Measurements from ENCODE around the gene CDCA5.
"Not testable (repeated sequence)": the region's sequence is repeated elsewhere in the genome, so short reads cannot be mapped to it uniquely, and the experiment has no call there.

CDCA5 gene

GRCh38 chr11:65125197-65126056 is 41.6 kb upstream of the CDCA5 start:
- Histone ChIP-seq H3K27me3 (ENCODE audit: insufficient read depth, low read length) (no peaks in the 10 kb centered on the region), H3K4me1 (ENCODE audit: insufficient read depth, low read length) (peaks cover 14% of the 10 kb centered on the region), H2AFZ (ENCODE audit: low read depth, low read length) (no peak overlapping the region), H3K36me3 (ENCODE audit: insufficient read depth, low read length) (peaks cover 62% of the 10 kb centered on the region), H3K9me3 (ENCODE audit: low read length) (no peaks in the 10 kb centered on the region), H3K4me3 (ENCODE audit: low read length) (no peak overlapping the region)

DNA sequence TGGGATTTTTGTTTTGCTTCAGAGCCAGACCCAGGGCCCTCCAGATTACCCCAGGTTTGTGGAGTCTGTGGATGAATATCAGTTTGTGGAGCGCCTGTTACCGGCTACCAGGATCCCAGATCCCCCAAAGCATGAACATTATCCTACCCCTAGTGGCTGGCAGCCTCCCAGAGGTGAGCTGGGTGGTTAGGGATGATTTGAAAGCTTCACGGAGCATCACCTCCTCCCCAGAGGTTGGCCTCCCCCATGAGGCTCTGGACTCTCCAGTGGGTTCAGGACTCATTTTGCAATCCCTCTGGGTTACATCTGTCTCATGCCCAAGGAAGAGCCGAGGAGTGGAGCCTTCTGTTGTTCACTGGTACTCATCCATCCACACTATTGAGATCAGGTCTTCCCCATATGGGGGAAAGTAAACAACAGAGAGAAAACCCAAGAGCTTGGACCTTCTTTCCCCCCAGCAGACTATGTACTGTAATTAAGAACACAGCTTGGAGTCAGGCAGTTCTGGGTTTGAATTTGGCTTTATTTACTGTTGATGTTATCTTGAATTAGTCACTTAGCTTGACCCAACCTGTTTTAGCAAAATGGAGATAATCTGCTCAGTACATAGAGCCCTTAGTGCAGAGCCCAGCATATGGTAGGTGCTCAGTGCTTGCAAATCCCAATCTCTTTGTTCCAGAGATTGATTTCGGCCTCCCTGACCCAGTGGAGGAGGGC is 40.8 kb upstream of the CDCA5 start:
- no peak overlapping the region for H3K4me3 ChIP-seq (ENCODE audit: low read length)
- H3K27me3 ChIP-seq (ENCODE audit: insufficient read depth, low read length) = no peaks in the 10 kb centered on the region
- peaks cover 63% of the 10 kb centered on the region for H3K36me3 ChIP-seq (ENCODE audit: insufficient read depth, low read length)
- H2AFZ ChIP-seq (ENCODE audit: low read depth, low read length) = no peak overlapping the region
- no peaks in the 10 kb centered on the region for H3K9me3 ChIP-seq (ENCODE audit: low read length)
- peaks cover 14% of the 10 kb centered on the region for H3K4me1 ChIP-seq (ENCODE audit: insufficient read depth, low read length)

DNA sequence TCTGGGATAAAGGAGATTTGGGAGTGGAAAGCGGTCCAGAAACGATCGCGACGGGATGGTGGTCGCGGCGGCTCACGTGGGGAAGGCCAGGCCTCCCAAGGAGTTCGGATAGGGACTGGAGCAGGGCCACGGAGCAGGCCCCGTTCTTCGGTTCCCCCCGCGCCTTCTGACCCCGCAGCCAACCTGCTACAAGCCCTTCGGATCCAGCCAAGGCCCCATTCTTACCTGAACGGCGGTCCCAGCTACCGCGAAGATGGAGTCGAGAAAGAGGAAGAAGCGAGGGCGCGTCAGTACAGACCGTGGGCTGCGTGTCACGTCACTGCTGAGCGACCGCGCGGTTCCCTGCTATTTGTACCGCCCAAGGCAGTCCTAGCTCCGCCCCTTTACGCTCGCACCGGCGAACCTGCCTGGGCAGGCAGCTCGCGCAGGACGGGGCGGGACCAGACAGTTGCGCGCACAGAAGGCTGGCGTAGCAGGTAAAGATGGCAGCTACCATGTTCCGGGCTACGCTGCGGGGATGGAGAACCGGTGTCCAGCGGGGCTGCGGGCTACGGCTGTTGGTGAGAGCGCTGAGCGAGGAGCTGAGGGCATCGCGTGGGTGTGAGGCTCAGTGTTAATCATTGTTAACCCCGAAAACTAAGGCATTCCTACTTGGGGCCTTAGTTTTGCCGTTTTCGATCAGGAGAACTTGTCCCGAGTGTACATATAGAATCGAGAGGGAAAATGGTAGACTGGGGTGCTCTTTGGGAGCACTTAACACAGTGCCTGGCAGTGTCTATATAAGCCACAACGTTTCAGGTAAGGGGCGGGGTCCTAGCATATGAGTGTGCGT is 38.2 kb upstream of the CDCA5 start, which contains the start of the genes FAU and MRPL49:
Gene FAU (minus strand): TSS at position 270 of the 832 bp plus-strand sequence. CDS start 321 bp downstream, outside the sequence.
Gene MRPL49 (plus strand): TSS at position 457 of the 832 bp plus-strand sequence. CDS start 26 bp downstream, at position 483.
- Histone ChIP-seq H3K4me3 (ENCODE audit: low read length) (peak within 1 kb of the TSS; percentile 93), H2AFZ (ENCODE audit: low read depth, low read length) (no peak within 1 kb of the TSS), H3K36me3 (ENCODE audit: insufficient read depth, low read length) (peaks cover 50% of the 10 kb centered on the region), H3K9me3 (ENCODE audit: low read length) (no peaks in the 10 kb centered on the region), H3K4me1 (ENCODE audit: insufficient read depth, low read length) (peaks cover 15% of the 10 kb centered on the region), H3K27me3 (ENCODE audit: insufficient read depth, low read length) (no peaks in the 10 kb centered on the region)

- Histone ChIP-seq H2AFZ (ENCODE audit: low read depth, low read length) (no peak overlapping the region), H3K27me3 (ENCODE audit: insufficient read depth, low read length) (no peaks in the 10 kb centered on the region), H3K4me3 (ENCODE audit: low read length) (peak overlapping the region; percentile 93), H3K36me3 (ENCODE audit: insufficient read depth, low read length) (peaks cover 45% of the 10 kb centered on the region), H3K9me3 (ENCODE audit: low read length) (no peaks in the 10 kb centered on the region), H3K4me1 (ENCODE audit: insufficient read depth, low read length) (peaks cover 21% of the 10 kb centered on the region)
These were observed 37.6 kb upstream of the CDCA5 start for GRCh38 chr11:65121447-65121864.

- Histone ChIP-seq H2AFZ (ENCODE audit: low read depth, low read length) (no peak overlapping the region), H3K36me3 (ENCODE audit: insufficient read depth, low read length) (peaks cover 45% of the 10 kb centered on the region), H3K4me3 (ENCODE audit: low read length) (peak overlapping the region; percentile 93), H3K4me1 (ENCODE audit: insufficient read depth, low read length) (peaks cover 27% of the 10 kb centered on the region), H3K27me3 (ENCODE audit: insufficient read depth, low read length) (no peaks in the 10 kb centered on the region), H3K9me3 (ENCODE audit: low read length) (no peaks in the 10 kb centered on the region)
These were observed 37.0 kb upstream of the CDCA5 start for GRCh38 chr11:65120831-65121230.

DNA sequence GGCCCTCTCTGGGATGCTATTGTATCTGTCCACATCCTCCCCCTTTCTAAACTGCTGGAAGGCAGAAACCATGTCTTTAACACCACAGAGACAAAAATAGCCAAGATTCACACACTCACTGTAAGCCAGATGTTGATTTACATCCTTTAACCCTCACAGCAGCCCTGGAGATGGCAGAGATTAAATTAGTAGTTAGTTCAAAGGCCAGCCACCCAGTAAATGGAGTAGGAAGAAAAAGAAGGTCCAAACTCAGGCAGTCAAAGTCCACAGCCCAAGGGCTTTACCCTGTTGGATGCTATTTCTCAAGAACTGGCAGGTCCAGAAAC is 35.8 kb upstream of the CDCA5 start:
- Histone ChIP-seq H3K36me3 (ENCODE audit: insufficient read depth, low read length) (peaks cover 46% of the 10 kb centered on the region), H3K4me3 (ENCODE audit: low read length) (no peak overlapping the region), H2AFZ (ENCODE audit: low read depth, low read length) (no peak overlapping the region), H3K9me3 (ENCODE audit: low read length) (no peaks in the 10 kb centered on the region), H3K4me1 (ENCODE audit: insufficient read depth, low read length) (peaks cover 37% of the 10 kb centered on the region), H3K27me3 (ENCODE audit: insufficient read depth, low read length) (no peaks in the 10 kb centered on the region)

DNA sequence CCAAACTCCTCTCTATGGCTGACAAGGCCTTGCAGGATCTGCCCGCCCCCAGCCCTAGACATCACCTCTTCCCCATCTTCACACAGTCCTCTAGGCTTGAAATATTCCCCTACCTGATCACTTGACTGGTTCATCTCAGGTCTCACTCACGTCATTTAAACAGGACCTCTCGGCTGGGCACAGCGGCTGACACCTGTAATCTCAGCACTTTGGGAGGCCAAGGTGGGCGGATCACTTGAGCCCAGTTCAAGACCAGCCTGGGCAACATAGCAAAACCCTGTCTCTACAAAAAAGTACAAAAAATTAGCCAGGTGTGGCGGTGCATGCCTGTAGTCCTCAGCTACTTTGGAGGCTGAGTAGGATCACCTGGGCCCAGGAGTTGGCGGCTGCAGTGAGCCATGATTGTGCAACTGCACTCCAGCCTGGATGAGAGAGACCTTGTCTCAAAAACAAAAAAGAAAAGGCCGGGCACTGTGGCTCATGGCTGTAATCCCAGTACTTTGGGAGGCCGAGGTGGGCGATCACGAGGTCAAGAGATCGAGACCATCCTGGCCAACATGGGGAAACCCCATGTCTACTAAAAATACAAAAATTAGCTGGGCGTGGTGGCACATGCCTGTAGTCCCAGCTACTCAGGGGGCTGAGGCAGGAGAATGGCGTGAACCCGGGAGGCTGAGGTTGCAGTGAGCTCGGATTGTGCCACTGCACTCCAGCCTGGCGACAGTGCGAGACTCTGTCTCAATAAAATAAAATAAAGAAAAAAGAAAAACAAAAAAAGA is 35.2 kb upstream of the CDCA5 start:
- H3K27me3 ChIP-seq (ENCODE audit: insufficient read depth, low read length); H2AFZ ChIP-seq (ENCODE audit: low read depth, low read length); H3K4me3 ChIP-seq (ENCODE audit: low read length); H3K9me3 ChIP-seq (ENCODE audit: low read length): not testable (repeated sequence)
- Histone ChIP-seq H3K36me3 (ENCODE audit: insufficient read depth, low read length) (peaks cover 45% of the 10 kb centered on the region), H3K4me1 (ENCODE audit: insufficient read depth, low read length) (peaks cover 37% of the 10 kb centered on the region)

- no peaks in the 10 kb centered on the region for H3K27me3 ChIP-seq (ENCODE audit: insufficient read depth, low read length)
- no peak overlapping the region for H2AFZ ChIP-seq (ENCODE audit: low read depth, low read length)
- peaks cover 48% of the 10 kb centered on the region for H3K36me3 ChIP-seq (ENCODE audit: insufficient read depth, low read length)
- H3K9me3 ChIP-seq (ENCODE audit: low read length) = no peaks in the 10 kb centered on the region
- H3K4me1 ChIP-seq (ENCODE audit: insufficient read depth, low read length) = peaks cover 40% of the 10 kb centered on the region
- peak overlapping the region; percentile 7 for H3K4me3 ChIP-seq (ENCODE audit: low read length)
These were observed 34.4 kb upstream of the CDCA5 start for GRCh38 chr11:65118097-65118837.

DNA sequence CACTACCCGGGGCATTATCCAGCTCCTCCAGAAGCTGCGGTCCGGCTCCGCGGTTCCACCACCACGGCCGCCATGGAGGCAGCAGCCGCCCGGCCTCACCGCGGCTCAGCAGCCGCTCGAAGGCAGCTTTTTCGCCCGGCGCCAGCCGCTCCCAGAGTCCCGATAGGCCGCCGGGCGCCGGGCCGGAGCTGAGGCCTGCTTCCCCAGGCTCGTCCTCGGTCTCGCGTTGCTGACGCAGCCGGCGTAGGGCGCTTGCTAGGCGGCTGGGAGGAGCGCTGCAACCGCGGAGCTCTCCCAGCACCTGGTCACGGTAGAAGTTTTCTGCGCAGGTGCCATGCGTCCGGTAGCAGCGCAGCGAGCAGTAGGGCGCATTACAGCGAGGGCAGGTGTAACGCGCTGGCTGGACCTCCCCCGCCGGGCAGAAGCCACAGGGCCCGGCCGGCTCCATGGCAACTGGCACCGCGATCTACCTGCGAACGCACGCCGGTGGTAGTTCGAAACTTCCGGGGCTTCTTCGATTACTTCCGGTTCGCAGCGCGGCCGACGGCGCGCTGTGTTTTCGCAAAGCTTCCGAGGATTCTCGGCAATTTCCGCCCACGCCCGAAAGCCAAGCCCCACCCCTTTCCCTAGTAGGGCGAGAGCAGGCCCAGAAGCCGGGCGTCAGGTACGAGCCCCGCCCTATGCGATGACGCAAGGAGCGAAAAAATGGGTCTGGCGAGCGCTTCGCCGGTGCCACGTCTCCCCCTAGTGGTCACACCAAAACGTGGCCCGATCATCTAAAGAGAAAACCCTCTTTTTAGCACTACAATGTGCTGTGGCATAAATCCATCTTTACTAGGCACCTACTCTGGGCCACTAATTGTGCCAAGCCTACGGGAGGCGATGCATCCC is 33.6 kb upstream of the CDCA5 start, which contains the start of gene ZNHIT2:
Gene ZNHIT2 (minus strand): TSS at position 496 of the 891 bp plus-strand sequence. CDS start 48 bp downstream, at position 448.
- peaks cover 48% of the 10 kb centered on the region for H3K36me3 ChIP-seq (ENCODE audit: insufficient read depth, low read length)
- H3K4me1 ChIP-seq (ENCODE audit: insufficient read depth, low read length) = peaks cover 41% of the 10 kb centered on the region
- no peaks in the 10 kb centered on the region for H3K9me3 ChIP-seq (ENCODE audit: low read length)
- H2AFZ ChIP-seq (ENCODE audit: low read depth, low read length) = no peak within 1 kb of the TSS
- peak within 1 kb of the TSS; percentile 73 for H3K4me3 ChIP-seq (ENCODE audit: low read length)
- H3K27me3 ChIP-seq (ENCODE audit: insufficient read depth, low read length) = no peaks in the 10 kb centered on the region

- H3K9me3 ChIP-seq (ENCODE audit: low read length) = no peaks in the 10 kb centered on the region
- H3K36me3 ChIP-seq (ENCODE audit: insufficient read depth, low read length) = peaks cover 48% of the 10 kb centered on the region
- no peaks in the 10 kb centered on the region for H3K27me3 ChIP-seq (ENCODE audit: insufficient read depth, low read length)
- peaks cover 43% of the 10 kb centered on the region for H3K4me1 ChIP-seq (ENCODE audit: insufficient read depth, low read length)
- H2AFZ ChIP-seq (ENCODE audit: low read depth, low read length) = no peak overlapping the region
- peak overlapping the region; percentile 73 for H3K4me3 ChIP-seq (ENCODE audit: low read length)
These were observed 32.7 kb upstream of the CDCA5 start for GRCh38 chr11:65116370-65117205.

Measured in neuron (in vitro differentiated cells).